Keratinocyte (primary cell): ENCODE data around the gene NR1H4. TPM values are rescaled to one million over a fixed set of nuclear protein-coding genes. Genes with fewer than 3 reads are reported as not detected.

Source experiments
- DNase-seq: peaks from one replicate; pipeline ENCODE4 v3.0.0-alpha.2; 2011; ENCODE audit warnings: low read depth, missing footprints, low spot score
- FAIRE-seq: peaks from 2 replicates; lab custom pipeline; 2011; peaks lifted over from hg19 to GRCh38; lab: Jason Lieb, UNC
- H2AFZ ChIP-seq: 2 replicates; pipeline ENCODE4 v1.6.0; 2012; ENCODE audit warnings: low read length, control low read depth, inconsistent platforms; ENCODE audit not compliant: control insufficient read depth
- H3K27ac ChIP-seq: 2 replicates; pipeline ENCODE4 v1.5.1; 2011; ENCODE audit warnings: low read length; ENCODE audit not compliant: control insufficient read depth, insufficient read depth
- H3K27me3 ChIP-seq: 3 replicates; pipeline ENCODE4 v1.6.0; 2011; ENCODE audit warnings: low read length; ENCODE audit not compliant: control insufficient read depth, insufficient read depth; ENCODE audit errors: extremely low read depth
- H3K36me3 ChIP-seq, 2 experiments: 2 replicates in 1 of 2; 3 replicates in 1 of 2; pipeline ENCODE4 v1.5.1; 2011; ENCODE audit warnings: low read length in 2 of 2, mild to moderate bottlenecking in 1 of 2; ENCODE audit not compliant: control insufficient read depth in 2 of 2, insufficient read depth in 2 of 2; ENCODE audit errors: extremely low read depth in 1 of 2
- H3K4me1 ChIP-seq: 3 replicates; pipeline ENCODE4 v1.5.1; 2011; ENCODE audit warnings: low read length; ENCODE audit not compliant: control insufficient read depth, insufficient read depth; ENCODE audit errors: extremely low read depth
- H3K4me2 ChIP-seq: 3 replicates; pipeline ENCODE4 v1.6.0; 2011; ENCODE audit warnings: low read depth, low read length; ENCODE audit not compliant: control insufficient read depth, insufficient read depth; ENCODE audit errors: extremely low read depth
- H3K4me3 ChIP-seq, 3 experiments: fragments of 200-600 bp in 1 of 3; sonication (generic) in 1 of 3; 2 replicates in 2 of 3; 3 replicates in 1 of 3; pipeline ENCODE4 v1.5.1; 2011 to 2016; ENCODE audit warnings: low read length in 3 of 3, mild to moderate bottlenecking in 3 of 3, control low read depth in 2 of 3, inconsistent platforms in 1 of 3, low read depth in 1 of 3, mixed read lengths in 1 of 3, mixed run types in 1 of 3, moderate library complexity in 1 of 3; ENCODE audit not compliant: control insufficient read depth in 2 of 3, insufficient read depth in 2 of 3; ENCODE audit errors: extremely low read depth in 1 of 3
- H3K79me2 ChIP-seq: 2 replicates; pipeline ENCODE4 v1.6.0; 2012; ENCODE audit warnings: low read length; ENCODE audit not compliant: control insufficient read depth, insufficient read depth
- H3K9ac ChIP-seq: 3 replicates; pipeline ENCODE4 v1.6.0; 2011; ENCODE audit warnings: low read length; ENCODE audit not compliant: control insufficient read depth, insufficient read depth; ENCODE audit errors: extremely low read depth
- H3K9me1 ChIP-seq: 3 replicates; pipeline ENCODE4 v1.6.0; 2011; ENCODE audit warnings: low read length; ENCODE audit not compliant: control insufficient read depth, insufficient read depth; ENCODE audit errors: extremely low read depth
- H3K9me3 ChIP-seq: 2 replicates; pipeline ENCODE4 v1.5.1; 2012; ENCODE audit warnings: low read depth, low read length; ENCODE audit not compliant: control insufficient read depth
- H4K20me1 ChIP-seq: 3 replicates; pipeline ENCODE4 v1.6.0; 2011; ENCODE audit warnings: low read length; ENCODE audit not compliant: control insufficient read depth, insufficient read depth; ENCODE audit errors: extremely low read depth
- CTCF ChIP-seq, 3 experiments: IDR thresholded peaks in 1 of 3; conservative IDR thresholded peaks in 1 of 3; optimal IDR thresholded peaks in 1 of 3; 2 replicates in 2 of 3; 3 replicates in 1 of 3; pipeline versions ENCODE3 to v1.5.1; 2011; ENCODE audit warnings: low read length in 3 of 3, mild to moderate bottlenecking in 3 of 3, moderate library complexity in 2 of 3, control low read depth in 1 of 3, inconsistent platforms in 1 of 3; ENCODE audit not compliant: insufficient read depth in 2 of 3; ENCODE audit errors: extremely low read depth in 1 of 3
- EZH2 ChIP-seq: IDR thresholded peaks from one replicate; pipeline ENCODE4 v1.6.1; 2012; ENCODE audit warnings: inconsistent platforms, mild to moderate bottlenecking, low read length, moderate library complexity
- dilution Hi-C: fragments of 300-500 bp; cut with MboI; formaldehyde crosslinking; loops from one replicate; pipeline ENCODE4 v1.7.0; 2020; ENCODE audit warnings: low sequenced_read_pairs; ENCODE audit not compliant: extremely low pct_ligation_motif_present
- polyA plus RNA-seq, 5 experiments: library from polyadenylated mRNA; depleted of rRNA in 3 of 5; stranded (reverse) in 3 of 5; stranded (forward) in 1 of 5; unstranded in 1 of 5; fragments of >200 nt; gene quantifications; 1 replicate in 1 of 5; 2 replicates in 3 of 5; 3 replicates in 1 of 5; pipeline versions ENCODE4 v1.2.1 to v1.2.3, GENCODE V29; 2011 to 2012; ENCODE audit warnings: missing spikeins in 2 of 5, low read depth in 1 of 5, low replicate concordance in 1 of 5

NR1H4 gene
- polyA plus RNA-seq, 1 donor (not counting 4 experiments of a cell fraction or from before 2014, with no cell fraction given) = not detected

GRCh38 chr12:100491104-100491503 lies 17.4 kb downstream of the NR1H4 start:
- TF ChIP-seq EZH2 (no peak), CTCF (optimal IDR thresholded peaks at IDR 0.05 in 1 of 3, IDR thresholded peaks at IDR 0.05 in 1 of 3, conservative IDR thresholded peaks at IDR 0.05 in 1 of 3; ENCODE audit: extremely low read depth in 1 of 3, insufficient read depth in 2 of 3, low read length in 3 of 3) (no peak)
- FAIRE-seq = no peak

GRCh38 chr12:100493396-100494012 lies 19.8 kb downstream of the NR1H4 start:
- no peak for TF ChIP-seq CTCF (optimal IDR thresholded peaks at IDR 0.05 in 1 of 3, IDR thresholded peaks at IDR 0.05 in 1 of 3, conservative IDR thresholded peaks at IDR 0.05 in 1 of 3; ENCODE audit: extremely low read depth in 1 of 3, insufficient read depth in 2 of 3, low read length in 3 of 3)
- Histone ChIP-seq H3K27ac (no peak overlapping the region), H3K4me3 (no peak overlapping the region), H3K27me3 (no peaks in the 10 kb centered on the region), H3K36me3 (no peaks in the 10 kb centered on the region), H2AFZ (no peak overlapping the region), H3K79me2 (no peaks in the 10 kb centered on the region), H3K9ac (no peak overlapping the region), H4K20me1 (no peaks in the 10 kb centered on the region), H3K4me2 (no peak overlapping the region), H3K9me3 (no peaks in the 10 kb centered on the region), H3K9me1 (no peaks in the 10 kb centered on the region), H3K4me1 (no peaks in the 10 kb centered on the region)
- DNase-seq (no peak), FAIRE-seq (no peak)
- dilution Hi-C loops = no loop called here

More at GRCh38 chr12:100491104-100491503, 17.4 kb downstream of the NR1H4 start:
- no peaks in the 10 kb centered on the region for H3K79me2 ChIP-seq
- no peaks in the 10 kb centered on the region for H3K9me3 ChIP-seq
- dilution Hi-C loops = no loop called here
- H2AFZ ChIP-seq = no peak overlapping the region
- H3K4me2 ChIP-seq = no peak overlapping the region
- H3K9me1 ChIP-seq = no peaks in the 10 kb centered on the region
- DNase-seq = no peak
- H3K36me3 ChIP-seq = no peaks in the 10 kb centered on the region
- no peak overlapping the region for H3K9ac ChIP-seq
- H4K20me1 ChIP-seq = no peaks in the 10 kb centered on the region
- H3K4me3 ChIP-seq = no peak overlapping the region
- H3K27me3 ChIP-seq = no peaks in the 10 kb centered on the region
- H3K27ac ChIP-seq = no peak overlapping the region
- H3K4me1 ChIP-seq = no peaks in the 10 kb centered on the region
